GM19324 (cell line): ENCODE measurements around the gene ALDH3B1.

ENCODE experiments used
- ATAC-seq: cut with Tn5 transposase; IDR thresholded peaks from one replicate; pipeline ENCODE4 v1.9.1; 2021; ENCODE audit warnings: mild to moderate bottlenecking, moderate library complexity; ENCODE audit not compliant: unreplicated experiment, low FRiP score

The ALDH3B1 gene

GRCh38 chr11:68027667-68028066 lies 17.5 kb downstream of the ALDH3B1 start:
- no peak for ATAC-seq

DNA sequence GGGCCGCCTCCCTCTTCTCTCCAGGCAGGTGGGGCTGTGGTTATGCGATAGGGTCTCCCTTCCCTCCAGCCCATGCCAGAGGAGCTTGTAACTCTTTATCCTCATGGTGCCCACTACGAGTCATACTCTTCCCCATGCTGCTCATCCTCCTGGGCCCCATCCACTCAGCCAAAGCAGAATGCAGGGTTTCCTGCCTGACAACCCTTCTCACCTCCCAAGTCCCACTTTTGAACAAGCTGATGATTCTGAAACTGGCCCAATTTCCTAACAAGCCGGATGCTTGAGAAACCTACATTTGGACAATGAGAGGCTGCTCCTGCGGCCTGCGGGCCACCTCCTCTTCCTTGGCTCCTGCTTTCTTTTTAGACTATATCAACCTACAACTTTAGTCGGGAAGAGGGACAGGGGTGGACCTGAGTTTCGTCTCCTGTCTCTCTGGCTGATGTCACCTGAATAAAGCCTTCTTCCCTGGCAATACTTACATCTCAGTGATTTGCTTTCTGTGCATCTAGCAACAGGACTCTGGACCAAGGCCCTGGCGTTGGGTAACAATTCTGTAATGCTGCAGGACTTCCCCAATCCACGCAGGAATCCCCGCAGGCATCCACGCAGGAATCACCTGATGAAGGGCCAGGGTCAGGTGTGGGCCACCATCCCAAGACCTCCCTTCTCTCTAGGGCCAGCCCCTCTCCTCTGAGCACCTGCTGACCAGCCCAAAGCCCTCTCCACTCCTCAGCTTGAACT lies 18.8 kb downstream of the ALDH3B1 start:
- ATAC-seq, result no peak

GRCh38 chr11:68030318-68031143 lies 20.4 kb downstream of the ALDH3B1 start, which contains the start of gene NDUFS8:
TSS of gene NDUFS8 (plus strand) at chr11:68030681. CDS start at chr11:68032152, 1,471 bp downstream.
- ATAC-seq, result peak; percentile 92

GRCh38 chr11:68031144-68031464 lies 21.0 kb downstream of the ALDH3B1 start:
- no peak for ATAC-seq

- no peak for ATAC-seq
Measured at GRCh38 chr11:68032003-68032402, 21.9 kb downstream of the ALDH3B1 start.

GRCh38 chr11:68032997-68033707 lies 23.0 kb downstream of the ALDH3B1 start:
- ATAC-seq, result no peak

- ATAC-seq, result no peak
Measured at GRCh38 chr11:68033708-68034045, 23.6 kb downstream of the ALDH3B1 start.

GRCh38 chr11:68035266-68035876 lies 25.2 kb downstream of the ALDH3B1 start:
- ATAC-seq, result no peak

DNA sequence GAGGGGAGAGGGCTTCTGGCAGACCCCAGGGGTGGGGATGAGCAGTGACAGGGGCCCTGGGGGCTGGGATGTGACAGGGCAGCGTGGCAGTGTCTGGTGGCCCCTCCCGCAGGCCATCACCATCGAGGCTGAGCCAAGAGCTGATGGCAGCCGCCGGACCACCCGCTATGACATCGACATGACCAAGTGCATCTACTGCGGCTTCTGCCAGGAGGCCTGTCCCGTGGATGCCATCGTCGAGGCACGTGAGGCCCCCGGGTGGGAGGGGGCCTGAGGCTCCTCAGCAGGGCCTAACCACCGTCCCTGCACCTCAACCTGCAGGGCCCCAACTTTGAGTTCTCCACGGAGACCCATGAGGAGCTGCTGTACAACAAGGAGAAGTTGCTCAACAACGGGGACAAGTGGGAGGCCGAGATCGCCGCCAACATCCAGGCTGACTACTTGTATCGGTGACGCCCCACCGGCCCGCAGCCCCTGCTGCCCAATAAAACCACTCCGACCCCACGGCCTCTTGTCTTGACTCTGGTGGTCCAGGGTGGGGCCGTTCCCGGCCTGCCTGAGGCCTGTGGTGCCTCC lies 26.1 kb downstream of the ALDH3B1 start:
- ATAC-seq, result no peak

GRCh38 chr11:68036717-68037239 lies 26.7 kb downstream of the ALDH3B1 start:
- no peak for ATAC-seq

DNA sequence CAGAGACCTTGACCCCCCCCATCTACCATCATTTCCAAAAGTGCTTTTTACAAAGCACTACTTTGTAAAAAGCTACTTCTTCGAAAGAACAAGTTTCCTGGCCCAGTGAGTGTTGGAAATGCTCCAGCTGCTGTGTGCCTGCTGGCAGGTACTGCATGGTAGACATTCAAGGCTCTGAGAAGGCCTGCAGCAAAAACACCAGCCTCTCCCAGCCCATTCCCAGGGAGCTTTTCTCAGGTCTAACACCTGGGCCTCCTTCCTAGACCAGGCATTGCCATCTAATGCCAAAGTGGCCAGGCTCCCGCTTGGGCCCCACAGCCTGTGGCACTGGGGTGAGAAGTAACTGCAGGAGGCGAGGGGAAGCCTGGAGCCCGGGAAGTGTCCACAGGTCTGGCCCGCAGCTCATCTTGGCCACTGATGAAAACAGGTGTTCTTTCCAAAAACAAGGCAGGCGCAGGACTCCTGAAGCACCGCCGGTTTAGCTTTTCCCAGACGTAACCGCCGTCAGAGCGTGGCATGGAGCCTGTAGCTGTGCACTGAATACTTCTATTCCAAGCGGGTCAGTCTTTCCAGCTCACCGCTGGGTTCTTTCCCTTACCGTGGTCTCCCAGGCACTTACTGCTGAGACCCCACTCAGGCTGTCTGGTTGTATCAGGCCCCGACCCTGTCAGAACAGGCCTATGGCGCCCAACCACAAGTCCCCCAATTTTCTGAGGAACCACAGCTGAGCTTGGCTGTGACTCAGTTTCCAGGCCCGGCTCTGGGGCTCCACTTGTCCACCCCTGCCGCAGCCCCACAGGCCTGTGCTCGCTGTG lies 27.5 kb downstream of the ALDH3B1 start:
- ATAC-seq, result no peak

DNA sequence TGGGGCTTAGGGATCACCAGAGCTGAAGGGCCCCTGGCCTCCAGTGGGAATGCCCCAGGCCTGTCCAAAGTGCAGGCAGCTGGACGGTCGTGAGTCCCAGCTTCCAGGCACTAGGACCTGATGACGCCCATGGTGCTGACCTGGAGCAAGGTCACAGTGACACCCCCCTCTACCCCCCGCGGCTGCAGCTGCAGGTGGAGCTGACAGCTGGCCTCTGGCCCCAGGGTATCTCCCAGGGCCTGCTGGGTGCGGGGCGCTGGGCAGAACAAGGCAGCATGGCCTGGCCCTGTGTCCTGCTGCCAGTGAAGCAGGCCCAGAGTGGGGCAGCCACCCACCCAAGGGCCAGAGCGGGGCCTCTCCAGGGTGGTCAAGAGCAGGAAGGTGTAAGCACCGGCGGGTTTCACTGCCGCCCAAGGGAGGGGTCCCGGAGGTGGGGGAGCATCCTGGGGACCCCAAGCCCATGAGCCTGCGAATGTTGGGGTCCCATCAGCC lies 28.1 kb downstream of the ALDH3B1 start:
- no peak for ATAC-seq

- peak; percentile 36 for ATAC-seq
Measured at GRCh38 chr11:68038718-68039525, 28.8 kb downstream of the ALDH3B1 start, which contains the start of gene TCIRG1. TSS of gene TCIRG1 (plus strand) at chr11:68039025. CDS start at chr11:68041272, 2,247 bp downstream.

DNA sequence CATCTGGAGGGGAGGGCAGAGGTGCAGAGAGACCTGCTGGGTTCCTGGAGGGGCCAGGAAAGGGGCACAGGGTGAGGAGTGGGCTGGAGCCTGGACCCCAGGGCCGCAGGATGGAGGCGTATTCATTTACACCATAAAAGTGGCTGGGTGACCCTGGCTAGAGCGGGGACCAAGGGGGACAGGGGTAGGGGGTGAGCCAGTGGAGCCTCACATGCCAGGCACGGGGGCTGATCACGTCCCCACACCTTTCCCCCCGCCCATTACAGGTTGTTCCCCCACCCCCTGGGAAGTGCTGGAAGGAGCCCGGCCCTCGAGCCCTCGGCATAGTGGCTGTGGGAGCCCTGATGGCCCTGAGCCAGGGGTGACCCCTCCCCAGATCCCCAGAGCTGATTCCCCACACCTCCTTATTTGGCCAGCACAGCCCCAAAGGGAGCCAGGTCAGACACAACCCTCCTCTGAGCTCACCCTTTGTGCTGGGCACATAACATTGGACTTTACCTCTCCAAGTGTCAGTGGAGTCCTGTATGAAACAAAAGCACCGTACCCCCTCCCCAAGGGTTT lies 29.5 kb downstream of the ALDH3B1 start:
- ATAC-seq, result no peak

DNA sequence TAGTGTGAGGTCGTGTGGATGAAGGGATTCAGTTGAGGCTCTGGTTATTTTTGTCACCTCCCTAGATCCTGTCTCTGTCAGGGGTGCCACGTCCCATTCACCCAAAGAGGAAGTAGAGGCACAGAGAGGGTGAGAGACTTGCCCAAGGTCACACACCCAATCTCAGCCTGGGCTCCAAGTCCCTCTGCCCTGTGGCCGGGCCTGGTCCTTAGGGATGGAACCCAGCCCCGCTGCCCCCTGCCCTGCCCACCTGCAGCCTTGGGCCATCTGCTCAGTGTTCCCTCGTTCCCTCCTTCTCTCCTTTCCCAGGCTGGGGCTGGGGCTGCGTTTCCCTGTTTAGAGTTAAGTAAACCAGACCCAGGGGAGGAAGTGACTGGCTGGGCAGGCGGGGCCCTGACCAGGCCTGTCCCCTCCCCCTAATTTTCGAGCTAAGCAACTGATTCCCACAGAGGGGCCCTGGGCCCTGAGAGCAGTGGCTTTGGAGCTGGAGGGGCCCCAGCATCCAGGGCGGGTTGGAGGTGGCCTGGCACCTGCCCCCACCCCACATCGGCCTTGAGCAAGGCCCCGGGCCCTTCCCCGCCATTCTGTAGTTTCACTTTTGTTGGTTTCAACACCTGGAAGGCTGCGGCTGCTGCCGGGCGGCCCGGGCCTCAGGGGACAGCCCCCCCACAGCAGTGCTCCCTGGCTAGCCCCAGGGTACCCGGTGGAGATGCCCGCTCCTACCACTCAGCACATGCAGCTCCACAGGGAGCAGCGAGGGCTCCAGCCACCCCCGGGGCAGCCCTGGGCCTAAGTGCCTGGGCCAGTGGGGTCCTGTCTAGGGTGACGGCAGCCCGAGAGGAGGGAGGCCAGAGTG lies 30.2 kb downstream of the ALDH3B1 start:
- ATAC-seq, result peak; percentile 38

DNA sequence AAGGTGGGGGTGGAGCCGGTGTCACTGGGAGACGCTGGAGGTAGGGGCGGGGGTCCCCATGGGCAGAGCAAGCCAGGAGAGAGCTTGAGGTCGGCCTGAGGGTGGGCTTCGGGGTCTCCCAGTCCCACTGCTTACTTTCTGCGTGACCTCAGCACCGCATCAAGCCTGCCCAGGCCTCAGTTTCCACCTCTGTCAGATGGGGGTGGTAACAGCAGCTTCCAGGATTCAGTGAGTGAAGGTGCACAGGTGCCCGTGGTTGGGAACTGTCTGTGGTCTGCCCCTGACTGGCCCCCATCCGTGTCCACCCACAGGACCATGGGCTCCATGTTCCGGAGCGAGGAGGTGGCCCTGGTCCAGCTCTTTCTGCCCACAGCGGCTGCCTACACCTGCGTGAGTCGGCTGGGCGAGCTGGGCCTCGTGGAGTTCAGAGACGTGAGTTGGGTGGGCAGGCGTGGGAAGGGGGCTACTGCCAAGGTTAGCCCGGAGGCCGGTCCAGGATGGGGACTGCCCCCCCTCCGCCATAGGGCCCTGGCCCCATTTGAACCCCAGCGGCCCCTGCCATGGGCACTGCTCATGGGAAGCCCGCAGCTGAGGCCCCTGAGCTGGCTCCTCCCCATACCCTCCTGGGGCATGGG lies 30.9 kb downstream of the ALDH3B1 start:
- no peak for ATAC-seq
